Measurements from ENCODE around the gene KIFBP. TPM values are rescaled to one million over a fixed set of nuclear protein-coding genes. Genes with fewer than 3 reads are reported as not detected.
A peak's percentile ranks its signal among the peaks of the same experiment; 100 is the strongest.
"Not testable (repeated sequence)": the region's sequence is repeated elsewhere in the genome, so short reads cannot be mapped to it uniquely, and the experiment has no call there.

KIFBP gene
- total RNA-seq, 1 experiment from 2014 or later = 35.2 TPM

DNA sequence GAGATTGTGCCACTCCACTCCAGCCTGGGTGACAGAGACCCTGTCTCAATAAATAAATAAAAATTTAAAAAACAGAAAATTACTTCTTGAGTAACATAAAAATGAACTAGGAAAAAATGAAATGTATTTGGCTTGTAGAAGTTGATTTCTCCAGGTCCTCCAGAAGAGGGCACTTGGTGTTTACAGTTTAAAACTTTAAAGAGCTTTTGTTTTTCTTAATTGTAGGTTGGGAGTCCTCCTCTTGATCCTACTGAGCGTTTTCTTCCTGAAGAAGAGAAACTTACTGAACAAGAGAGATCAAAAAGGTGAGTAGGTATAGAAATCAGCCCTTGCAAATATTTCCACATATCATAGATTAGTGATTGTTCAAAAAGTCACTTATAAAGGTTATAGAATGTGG, 16.2 kb downstream of the KIFBP start:
- DNase-seq (ENCODE audit: low spot score) = peak; percentile 26

GRCh38 chr10:69005704-69006485, 17.3 kb downstream of the KIFBP start:
- DNase-seq (ENCODE audit: low spot score) = no peak

- no peak for DNase-seq (ENCODE audit: low spot score)
Measured at GRCh38 chr10:69007260-69007659, 18.7 kb downstream of the KIFBP start.

DNA sequence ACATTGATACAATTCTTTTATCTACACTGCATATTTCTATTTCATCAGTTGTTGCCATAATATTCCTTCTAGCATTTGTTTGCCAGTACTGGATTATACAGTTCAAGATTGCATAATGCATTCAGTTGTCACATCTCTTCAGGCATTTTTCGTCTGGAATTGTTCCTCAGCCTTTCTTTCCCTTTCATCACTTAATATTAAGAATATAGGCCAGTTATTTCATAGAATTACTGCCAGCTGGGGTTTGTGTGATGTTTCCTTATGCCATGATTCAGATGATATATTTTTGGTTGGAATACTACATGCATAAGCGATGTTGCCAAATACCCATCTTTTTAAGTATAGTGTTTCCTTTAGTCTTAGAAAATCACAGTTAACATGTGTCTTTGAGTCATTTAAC, 20.8 kb downstream of the KIFBP start:
- DNase-seq (ENCODE audit: low spot score) = no peak

- no peak for DNase-seq (ENCODE audit: low spot score)
Measured at GRCh38 chr10:69010151-69010640, 21.6 kb downstream of the KIFBP start.

- not testable (repeated sequence) for DNase-seq (ENCODE audit: low spot score)
Measured at GRCh38 chr10:69012778-69013177, 24.2 kb downstream of the KIFBP start.

DNA sequence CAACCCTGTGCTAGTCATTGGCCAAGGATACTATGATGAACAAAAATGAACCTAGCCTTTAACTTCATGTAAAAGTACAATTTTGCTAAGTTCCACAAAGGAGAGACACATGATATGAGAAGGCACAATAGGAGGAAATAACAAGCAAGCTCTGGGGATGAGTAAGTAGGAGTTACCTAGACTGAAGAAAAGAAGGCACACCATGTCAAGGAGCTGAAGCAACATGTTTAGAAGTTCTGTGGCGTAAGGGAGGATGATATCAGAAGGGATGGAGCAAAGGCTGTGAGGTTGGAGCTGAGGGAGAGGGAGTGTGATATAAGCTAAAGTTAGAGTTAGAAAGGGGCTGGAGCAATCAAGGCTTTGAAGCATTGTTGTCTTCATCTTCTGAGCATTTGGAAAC, 25.6 kb downstream of the KIFBP start:
- no peak for DNase-seq (ENCODE audit: low spot score)

DNA sequence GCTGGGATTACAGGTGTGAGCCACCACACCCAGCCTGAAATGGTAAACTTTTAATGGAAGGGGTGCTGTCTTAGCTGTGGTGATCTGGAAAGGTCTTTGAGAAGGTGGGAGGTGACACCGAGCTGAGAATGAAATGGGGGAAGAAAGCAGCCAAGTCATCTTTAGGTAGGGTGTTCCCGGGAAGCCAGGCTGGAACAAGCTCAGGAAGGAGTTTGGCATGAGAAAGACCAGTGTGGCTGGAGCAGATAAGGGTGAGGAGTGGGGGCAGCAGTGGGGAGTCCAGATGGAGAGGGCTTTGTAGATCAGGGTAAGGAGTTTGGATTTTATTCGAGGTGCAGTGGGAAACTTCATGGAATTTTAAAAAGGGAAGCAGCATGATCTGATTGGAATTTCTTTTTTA, 30.0 kb downstream of the KIFBP start:
- no peak for DNase-seq (ENCODE audit: low spot score)

GRCh38 chr10:69022611-69023010, 34.0 kb downstream of the KIFBP start:
- DNase-seq (ENCODE audit: low spot score) = no peak

GRCh38 chr10:69025370-69025896, 36.8 kb downstream of the KIFBP start:
- DNase-seq (ENCODE audit: low spot score) = no peak

DNA sequence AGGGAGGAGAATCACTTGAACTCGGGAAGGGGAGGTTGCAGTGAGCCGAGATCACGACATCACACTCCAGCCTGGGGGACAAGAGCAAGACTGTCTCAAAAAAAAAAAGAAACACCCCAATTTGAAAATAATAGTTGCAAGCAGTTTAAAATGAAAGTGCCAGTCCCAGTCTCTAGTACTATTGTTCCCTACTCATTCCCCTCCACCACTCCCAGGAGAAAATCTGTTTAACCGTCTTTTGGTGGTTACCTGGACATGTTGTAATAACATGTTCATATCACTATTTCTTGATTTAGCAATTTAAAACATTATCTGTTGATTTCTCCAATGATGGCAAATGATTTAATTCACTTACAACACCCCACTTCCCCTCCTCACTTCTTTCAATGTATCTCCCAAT, 44.7 kb downstream of the KIFBP start:
- DNase-seq (ENCODE audit: low spot score) = no peak

- DNase-seq (ENCODE audit: low spot score) = no peak
Measured at GRCh38 chr10:69037489-69037888, 48.9 kb downstream of the KIFBP start.

DNA sequence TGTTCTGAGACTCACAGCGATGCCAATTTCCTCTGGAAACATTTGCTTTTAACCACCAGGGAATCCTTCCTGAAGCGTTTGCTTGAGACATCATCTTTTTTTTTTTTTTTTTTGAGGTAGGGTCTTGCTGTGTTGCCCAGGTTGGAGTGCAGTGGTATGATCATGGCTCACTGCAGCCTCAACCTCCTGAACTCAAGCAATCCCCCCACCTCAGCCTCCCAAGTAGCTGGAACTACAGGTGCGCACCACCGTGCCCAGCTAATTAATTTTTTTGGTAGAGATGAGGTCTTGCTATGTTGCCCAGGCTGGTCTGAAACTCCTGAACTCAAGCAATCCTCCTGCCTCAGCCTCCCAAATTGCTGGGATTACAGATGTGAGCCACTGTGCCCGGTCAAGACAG, 52.3 kb downstream of the KIFBP start:
- not testable (repeated sequence) for DNase-seq (ENCODE audit: low spot score)

- DNase-seq (ENCODE audit: low spot score) = no peak
Measured at GRCh38 chr10:69042417-69042816, 53.8 kb downstream of the KIFBP start.

DNA sequence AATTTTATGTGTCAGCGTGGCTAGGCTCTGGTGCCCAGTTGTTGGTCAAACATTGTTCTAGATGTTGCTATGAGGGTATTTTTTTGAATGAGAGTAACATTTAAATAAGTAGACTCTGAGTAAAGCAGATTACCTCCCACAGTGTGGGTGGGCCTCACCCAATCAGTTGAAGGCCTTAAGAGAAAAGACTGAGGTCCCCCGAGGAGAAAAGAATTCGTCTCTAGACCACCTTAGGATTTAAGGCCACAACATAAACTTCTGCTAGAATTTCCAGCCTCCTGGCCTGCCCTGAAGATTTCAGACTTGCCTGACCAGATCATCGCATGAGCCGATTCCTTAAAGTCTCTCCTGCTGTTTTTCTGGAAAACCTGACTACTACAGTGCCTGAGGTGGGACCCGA, 54.2 kb downstream of the KIFBP start:
- DNase-seq (ENCODE audit: low spot score) = no peak

DNA sequence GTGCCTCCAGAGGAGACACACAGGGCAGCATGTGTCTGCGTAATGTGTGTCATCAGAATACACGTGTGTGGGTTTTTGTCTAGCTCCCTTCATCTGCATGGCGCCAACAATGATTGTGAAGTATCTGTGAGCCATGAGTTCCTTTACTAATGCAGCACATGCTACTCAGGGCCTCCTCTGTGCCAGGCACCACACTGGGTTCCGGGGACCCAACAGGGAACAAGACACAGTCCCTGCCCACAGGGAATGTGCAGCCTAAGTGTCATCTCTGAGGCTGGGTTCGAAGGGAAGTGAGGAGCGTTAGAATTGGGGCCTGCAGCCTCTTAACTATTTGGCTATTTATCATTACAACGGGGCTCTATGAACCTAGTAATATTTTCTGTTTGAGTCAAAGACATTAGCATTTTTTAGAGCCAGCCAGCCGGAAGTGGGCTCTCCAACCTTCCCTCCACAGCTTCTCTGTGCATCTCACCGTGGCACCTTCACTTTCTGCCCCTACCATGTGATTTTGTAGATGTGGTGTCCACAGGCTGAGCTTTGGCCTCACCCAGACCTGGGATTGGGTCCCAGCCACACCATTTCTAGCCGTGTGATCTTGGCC, 55.4 kb downstream of the KIFBP start:
- DNase-seq (ENCODE audit: low spot score) = no peak

DNA sequence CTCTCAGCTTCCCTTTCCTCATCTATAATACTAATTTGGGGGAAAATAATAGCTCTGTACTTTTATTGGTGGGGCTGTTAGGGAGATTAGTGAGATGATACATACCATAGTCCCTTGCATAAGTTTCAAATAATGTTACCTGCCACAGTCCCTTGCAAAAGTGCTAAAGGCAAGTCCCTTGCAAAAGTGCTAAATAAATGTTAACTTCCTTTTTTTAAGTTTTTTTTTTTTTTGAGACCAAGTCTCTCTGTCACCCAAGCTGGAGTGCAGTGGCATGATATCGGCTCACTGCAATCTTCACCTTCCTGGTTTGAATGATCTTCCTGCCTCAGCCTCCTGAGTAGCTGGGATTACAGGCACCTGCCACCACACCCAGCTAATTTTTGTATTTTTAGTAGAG, 55.9 kb downstream of the KIFBP start:
- no peak for DNase-seq (ENCODE audit: low spot score)

DNA sequence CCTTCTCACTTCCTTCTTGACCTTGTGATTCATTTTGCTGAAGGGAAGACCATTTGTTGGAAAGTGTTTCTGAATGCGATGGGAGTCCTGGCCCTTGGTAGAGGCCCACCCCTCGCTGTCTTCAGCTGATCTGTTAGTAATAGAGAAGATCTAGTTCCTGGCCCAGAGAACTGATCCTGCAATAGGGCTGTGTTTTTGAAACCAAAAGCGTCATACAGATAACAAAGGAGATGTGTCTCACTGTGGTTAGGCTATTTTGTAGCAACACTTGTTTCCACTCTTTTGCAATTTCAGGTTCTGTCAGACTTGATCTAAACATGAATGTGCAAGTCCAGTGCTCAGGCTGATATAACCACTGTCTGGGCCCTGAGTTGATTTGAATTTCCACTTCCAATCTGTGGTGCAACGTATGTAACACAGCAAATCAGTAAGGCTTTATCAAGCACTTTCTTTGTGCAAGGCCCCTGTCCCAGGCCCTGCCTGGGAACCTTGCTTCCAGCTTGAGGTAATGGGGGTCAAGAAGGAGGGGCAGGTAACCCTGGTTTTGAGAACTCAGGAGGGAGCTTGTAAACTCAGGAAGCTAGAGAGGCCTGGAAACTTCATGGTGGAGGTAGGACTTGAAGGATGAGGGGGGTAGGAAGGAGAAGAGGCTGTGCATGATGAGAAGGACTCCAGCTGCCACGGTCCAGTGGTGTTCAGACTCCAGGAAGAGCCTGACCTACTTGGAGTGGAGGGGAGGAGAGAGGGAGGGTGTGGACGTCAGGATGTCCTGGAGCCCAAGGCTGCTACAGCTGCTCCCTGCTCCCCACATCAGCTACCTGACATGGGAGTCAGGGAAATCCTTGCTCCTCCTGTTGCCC, 57.1 kb downstream of the KIFBP start:
- DNase-seq (ENCODE audit: low spot score) = no peak

- no peak for DNase-seq (ENCODE audit: low spot score)
Measured at GRCh38 chr10:69047111-69047832, 58.7 kb downstream of the KIFBP start.

- DNase-seq (ENCODE audit: low spot score) = peak; percentile 11
Measured at GRCh38 chr10:69048103-69048502, 59.5 kb downstream of the KIFBP start.

DNA sequence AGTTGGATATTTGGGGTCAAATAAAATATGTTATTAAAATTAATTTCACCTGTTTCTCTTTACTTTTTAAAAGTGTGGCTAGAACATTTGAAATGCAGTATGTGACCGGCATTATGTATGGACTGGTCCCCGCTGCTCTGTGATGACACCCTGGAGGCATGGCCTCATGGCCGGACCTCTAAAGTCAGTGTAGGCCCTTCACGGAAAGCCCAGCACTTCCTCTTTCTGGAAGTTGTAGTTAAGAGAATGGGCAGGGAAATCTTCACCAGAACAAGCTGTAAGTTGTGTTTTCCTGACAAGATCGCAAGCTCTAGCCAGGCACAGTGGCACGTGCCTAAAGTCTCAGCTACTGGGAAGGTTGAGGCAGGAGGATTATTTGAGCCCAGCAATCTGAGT, 61.0 kb downstream of the KIFBP start:
- no peak for DNase-seq (ENCODE audit: low spot score)

DNA sequence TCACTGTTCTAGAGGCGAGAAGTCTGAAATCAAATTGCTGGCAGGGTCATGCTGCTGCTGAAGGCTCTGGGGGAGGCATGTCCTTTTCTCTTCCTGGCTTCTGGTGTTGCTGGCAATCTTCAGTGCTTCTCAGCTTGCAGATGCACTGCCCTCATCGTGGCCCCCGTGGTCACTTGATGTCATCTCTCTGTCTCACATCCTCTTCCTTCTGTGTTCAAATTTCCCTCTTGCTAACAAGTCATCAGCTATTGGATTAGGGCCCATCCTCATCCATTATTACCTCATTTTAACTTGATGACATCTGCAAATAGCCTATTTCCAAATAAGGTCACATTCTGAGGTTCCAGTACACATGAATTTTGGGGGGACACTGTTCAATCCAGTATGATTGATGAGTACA, 62.7 kb downstream of the KIFBP start:
- no peak for DNase-seq (ENCODE audit: low spot score)
